NCI-H226 (cell line): ENCODE data around the gene PPM1G.
A peak's percentile ranks its signal among the peaks of the same experiment; 100 is the strongest.
"Not testable (repeated sequence)": the region's sequence is repeated elsewhere in the genome, so short reads cannot be mapped to it uniquely, and the experiment has no call there.

Experiments
- DNase-seq: peaks from one replicate; pipeline ENCODE4 v3.0.0-alpha.2; 2015

PPM1G gene

GRCh38 chr2:27409321-27410073, at the start of gene PPM1G:
PPM1G (minus strand) TSS chr2:27409591; CDS start chr2:27409422, 169 bp downstream.
- DNase-seq = peak; percentile 87

GRCh38 chr2:27453968-27454367, 44.6 kb upstream of the PPM1G start:
- no peak for DNase-seq

- no peak for DNase-seq
Measured at GRCh38 chr2:27451095-27451494, 41.7 kb upstream of the PPM1G start.

GRCh38 chr2:27448381-27448780, 39.0 kb upstream of the PPM1G start:
- DNase-seq = no peak

GRCh38 chr2:27446057-27446456, 36.7 kb upstream of the PPM1G start:
- no peak for DNase-seq

- DNase-seq = no peak
Measured at GRCh38 chr2:27445615-27446014, 36.2 kb upstream of the PPM1G start.

DNA sequence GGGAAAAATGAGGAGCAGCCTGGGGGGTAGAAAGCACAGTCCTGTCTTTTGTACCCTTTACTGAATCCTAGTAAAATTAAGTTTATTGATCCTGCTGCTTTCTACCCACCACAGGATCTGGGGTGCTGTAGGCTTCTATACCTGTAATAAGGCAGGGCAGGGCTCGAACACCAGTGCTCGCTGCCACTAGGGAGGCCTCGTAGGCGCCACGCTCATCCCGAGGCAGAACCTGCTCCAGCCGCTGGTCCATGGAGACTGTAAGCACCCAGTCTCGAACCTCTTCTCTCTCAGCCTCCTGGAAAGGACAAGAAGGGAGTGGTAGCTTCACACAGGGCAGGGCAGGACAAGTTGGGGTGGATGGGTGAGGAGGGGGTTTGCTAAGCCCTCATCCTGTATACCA, 35.8 kb upstream of the PPM1G start:
- DNase-seq = no peak

GRCh38 chr2:27442920-27443282, 33.5 kb upstream of the PPM1G start:
- DNase-seq = no peak

GRCh38 chr2:27441958-27442919, 32.8 kb upstream of the PPM1G start, which contains the start of gene KRTCAP3:
KRTCAP3 (plus strand) TSS chr2:27442381; CDS start chr2:27442413, 32 bp downstream.
- DNase-seq = no peak

DNA sequence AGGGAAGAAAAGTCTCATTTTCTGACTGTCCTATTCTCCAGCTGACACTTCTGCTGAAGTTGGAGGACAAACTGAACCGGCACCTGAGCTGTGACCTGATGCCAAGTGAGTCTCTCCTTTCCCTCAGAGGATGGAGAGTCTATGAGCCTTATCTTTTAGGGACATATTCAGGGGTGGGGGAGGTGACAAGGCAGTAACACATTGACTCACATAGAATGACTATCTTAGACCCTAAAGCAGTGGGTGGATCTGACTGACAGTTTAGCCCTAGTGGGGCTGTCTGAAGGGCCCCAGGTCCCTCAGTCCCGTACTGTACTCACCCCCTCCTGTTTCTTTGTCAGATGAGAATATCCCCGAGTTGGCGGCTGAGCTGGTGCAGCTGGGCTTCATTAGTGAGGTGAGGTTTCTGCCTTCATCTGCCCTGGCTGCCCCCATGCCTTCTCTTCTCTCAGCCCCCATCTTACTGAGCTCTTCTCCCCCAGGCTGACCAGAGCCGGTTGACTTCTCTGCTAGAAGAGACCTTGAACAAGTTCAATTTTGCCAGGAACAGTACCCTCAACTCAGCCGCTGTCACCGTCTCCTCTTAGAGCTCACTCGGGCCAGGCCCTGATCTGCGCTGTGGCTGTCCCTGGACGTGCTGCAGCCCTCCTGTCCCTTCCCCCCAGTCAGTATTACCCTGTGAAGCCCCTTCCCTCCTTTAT, 32.0 kb upstream of the PPM1G start:
- no peak for DNase-seq

DNA sequence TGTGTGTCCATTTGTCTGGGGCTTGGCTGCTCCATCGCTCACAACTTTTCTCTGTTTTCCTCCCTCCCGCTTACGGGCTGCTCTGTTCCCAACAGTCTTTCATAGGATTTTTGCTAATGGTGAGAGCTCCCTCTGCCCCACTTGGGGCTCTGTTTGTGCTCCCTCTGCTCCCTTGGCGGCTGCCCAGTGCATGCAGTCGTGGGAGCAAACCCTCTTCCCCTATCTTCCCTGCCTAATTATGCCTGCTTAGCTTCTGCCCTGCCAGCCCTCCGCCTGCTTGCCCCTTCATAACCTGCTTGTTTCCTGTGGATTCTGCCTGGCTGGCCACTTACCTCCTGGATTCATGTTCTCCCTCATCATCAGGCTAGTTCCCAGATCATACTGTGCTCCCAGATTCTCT, 26.2 kb upstream of the PPM1G start:
- no peak for DNase-seq

GRCh38 chr2:27431395-27431794, 22.0 kb upstream of the PPM1G start:
- DNase-seq = peak; percentile 51

DNA sequence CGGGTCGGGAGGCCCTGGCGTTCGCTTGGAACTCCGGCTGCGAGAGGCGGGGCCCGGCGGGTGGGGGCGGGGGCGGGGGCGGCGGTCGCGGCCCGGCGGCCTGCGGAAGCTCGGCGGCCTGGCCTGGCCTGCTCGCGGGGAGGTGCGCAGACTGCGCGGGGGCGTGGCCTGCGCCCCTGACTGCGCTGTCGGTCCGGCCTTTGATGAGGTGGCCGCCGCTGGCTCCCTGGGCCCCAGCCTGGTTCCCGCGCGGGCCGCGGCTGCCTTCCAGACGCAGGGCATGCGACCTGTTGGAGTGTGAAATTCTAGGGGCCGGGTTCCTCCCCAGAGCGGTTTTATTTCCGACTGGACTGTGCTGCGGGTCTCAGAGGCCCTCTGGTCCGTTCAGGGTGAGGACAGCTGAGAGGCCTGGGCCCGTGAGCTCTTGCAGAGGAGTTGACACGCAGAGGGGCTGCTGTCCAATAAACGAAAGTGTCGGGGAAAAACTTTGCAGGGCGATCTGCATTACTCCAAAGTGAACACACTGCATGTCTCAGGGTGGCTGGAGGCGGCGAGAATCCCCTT, 19.7 kb upstream of the PPM1G start:
- DNase-seq = peak; percentile 82

DNA sequence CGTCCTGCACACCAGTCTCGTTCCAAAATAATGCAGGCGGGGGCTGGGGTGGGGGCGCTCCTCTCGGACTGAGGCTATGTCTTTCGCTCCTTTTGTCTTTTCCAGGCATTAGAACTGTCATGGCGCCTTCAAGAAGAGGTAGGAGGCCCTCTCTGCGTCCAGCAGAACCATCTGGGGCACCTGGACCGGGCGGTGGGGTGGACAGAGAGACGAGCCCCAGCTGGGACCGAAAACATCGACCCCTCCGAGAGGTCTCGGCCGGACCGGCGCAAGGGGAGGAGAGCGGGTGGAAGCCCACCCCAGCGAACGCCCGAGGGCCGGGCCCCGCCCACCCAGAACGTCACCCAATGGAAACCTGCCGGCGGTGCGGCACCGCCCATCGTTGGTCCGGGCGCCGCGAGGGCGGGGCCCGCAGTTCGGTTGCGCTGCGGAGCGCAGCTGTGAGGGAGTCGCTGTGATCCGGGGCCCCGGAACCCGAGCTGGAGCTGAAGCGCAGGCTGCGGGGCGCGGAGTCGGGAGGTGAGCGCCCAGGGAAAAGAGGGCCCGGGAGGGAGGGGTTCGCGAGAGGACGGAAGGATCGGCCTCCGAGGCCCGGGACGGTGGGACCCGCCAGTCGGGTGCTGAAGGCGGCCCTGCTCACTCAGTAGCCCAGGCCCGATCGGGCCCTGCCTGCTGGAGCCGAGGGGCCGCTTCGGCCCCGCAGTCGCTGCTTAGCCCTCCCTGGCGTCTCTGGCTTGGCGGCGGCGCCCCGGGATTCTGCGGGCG, 19.0 kb upstream of the PPM1G start, which contains the start of gene NRBP1:
TSS of gene NRBP1 (plus strand) at position 419 of the 765 bp plus-strand sequence. CDS start 4,643 bp downstream, outside the sequence.
- DNase-seq = peak; percentile 89

- no peak for DNase-seq
Measured at GRCh38 chr2:27427863-27428212, 18.4 kb upstream of the PPM1G start.

DNA sequence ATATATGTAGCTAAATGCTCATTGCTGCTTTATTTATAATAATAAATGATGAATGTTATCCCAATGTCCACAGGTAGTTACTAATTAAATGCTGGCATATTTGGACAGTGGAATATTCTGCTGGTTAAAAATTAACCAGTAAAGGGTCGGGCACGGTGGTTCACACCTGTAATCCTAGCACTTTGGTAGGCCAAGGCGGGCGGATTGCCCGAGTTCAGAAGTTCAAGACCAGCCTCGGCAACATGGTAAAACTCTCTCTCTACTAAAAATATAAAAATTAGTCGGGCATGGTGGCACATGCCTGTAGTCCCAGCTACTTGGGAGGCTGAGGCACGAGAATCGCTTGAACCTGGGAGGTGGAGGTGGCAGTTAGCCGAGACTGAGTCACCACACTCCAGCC, 15.6 kb upstream of the PPM1G start:
- not testable (repeated sequence) for DNase-seq

DNA sequence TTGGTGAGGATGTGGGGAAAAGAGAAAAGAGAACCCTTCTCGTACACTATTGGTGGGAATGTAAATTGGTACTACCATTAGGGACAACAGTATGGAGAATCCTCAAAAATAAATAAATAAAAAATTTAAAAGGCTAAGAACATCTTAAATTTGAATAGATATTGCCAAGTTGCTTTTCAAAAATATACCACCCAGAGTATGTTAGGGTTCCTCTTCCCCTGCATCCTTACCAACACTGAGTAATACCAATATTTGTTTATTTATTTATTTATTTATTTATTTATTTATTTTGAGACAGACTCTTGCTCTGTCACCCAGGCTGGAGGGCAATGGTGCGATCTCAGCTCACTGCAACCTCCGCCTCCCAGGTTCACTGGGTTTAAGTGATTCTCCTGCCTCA, 13.6 kb upstream of the PPM1G start:
- DNase-seq = no peak

DNA sequence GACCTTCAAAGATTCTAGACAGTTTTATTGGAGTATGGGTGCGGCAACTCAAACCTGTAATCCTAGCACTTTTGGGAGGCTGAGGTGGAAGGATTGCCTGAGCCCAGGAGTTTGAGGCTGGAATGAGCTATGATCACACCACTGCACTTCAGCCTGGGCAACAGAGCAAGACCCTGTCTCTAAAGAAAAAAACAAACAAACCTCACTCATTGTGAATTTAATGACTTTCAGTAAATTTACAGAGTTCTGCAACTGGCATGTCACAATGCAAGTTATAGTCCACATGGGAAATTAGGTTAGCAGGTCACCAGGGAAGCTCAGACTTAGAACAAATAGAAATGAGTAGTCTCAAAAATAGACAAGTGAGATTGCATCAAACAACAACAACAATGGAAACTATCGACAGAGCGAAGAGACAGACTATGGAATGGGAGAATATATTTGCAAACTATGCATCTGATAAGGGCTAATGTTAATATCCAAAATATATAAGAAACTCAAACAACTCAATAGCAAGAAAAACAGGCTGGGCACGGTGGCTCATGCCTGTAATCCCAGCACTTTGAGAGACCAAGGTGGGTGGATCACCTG, 12.4 kb upstream of the PPM1G start:
- DNase-seq = no peak

DNA sequence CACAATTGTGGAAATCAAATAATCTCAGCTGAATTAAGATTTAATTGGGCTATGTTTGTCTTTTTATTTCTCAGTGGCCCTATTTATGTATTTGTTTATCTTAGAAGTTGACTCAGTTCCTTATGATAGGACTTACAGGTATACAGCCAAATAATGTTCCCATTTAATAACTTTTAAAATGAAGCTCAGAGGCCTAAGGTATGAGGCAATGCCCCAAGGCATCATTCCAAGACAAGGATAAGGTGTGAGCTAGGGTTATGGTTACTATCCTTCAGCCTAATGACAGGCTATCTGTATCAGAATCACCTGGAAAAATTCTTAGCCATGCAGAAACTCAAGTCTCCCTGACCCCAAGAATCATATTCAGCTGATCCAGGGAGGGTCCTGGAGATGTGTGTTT, 11.6 kb upstream of the PPM1G start:
- no peak for DNase-seq

GRCh38 chr2:27416151-27416550, 6.8 kb upstream of the PPM1G start:
- no peak for DNase-seq

DNA sequence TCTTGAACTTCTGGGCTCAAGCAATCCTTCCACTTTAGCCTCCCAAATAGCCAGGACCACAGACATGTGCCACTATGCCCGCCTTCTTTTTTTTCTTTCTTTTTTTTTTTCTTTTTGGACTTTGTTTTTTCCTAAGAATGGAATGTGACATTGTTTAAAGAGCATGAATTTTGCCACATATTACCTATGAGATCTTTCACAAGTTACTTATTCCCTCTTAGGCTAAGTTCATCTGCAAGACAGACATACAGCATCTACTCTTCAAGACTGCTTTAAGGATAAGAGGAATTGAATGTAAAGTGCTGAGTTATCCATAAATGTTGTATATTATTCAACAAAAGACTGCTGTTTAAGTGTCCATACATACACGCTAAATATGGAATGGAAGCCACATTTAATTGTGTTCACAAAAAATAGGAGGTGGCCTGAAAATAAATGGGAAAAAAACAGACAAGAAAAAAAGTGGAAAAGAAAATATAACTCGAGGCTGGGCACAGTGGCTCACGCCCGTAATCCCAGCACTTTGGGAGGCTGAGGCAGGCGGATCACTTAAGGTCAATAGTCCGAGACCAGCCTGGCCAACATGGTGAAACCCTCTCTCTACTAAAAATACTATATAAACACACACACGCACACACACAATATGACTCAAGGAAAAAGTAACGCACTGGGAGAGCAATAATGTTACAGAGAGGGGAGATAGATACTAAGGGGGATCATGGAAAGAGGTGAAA, 3.2 kb upstream of the PPM1G start:
- DNase-seq = no peak
